ENCODE results near the gene KRTAP5-3. TPM values are rescaled to one million over a fixed set of nuclear protein-coding genes. Genes with fewer than 3 reads are reported as not detected.
"Not testable (repeated sequence)": the region's sequence is repeated elsewhere in the genome, so short reads cannot be mapped to it uniquely, and the experiment has no call there.

Gene KRTAP5-3
- total RNA-seq, 2 experiments from 2014 or later = not detected

- intact Hi-C loops (cut with micrococcal nuclease) = loop anchor here (10.0 kb wide), 1 partner anchor 494 kb away; no protein-coding TSS in a partner anchor
- Mint-ChIP-seq H3K27ac (no peak overlapping the region), H3K4me3 (no peak overlapping the region), H3K9me3 (no peaks in the 10 kb centered on the region), H3K4me1 (ENCODE audit: low read depth) (no peaks in the 10 kb centered on the region), H3K27me3 (ENCODE audit: low read depth) (peaks cover 12% of the 10 kb centered on the region), H3K36me3 (ENCODE audit: low read depth) (no peaks in the 10 kb centered on the region)
- no peak for DNase-seq
- CTCF ChIA-PET = interaction anchor here (1.6 to 5.8 kb wide), 3 partner anchors 43 to 350 kb away, joined by 6 to 53 read pairs (median 32); partner anchors contain the start of gene SYT8
Measured at GRCh38 chr11:1650918-1651262, 42.6 kb upstream of the KRTAP5-3 start.

- Mint-ChIP-seq H3K9me3 (no peaks in the 10 kb centered on the region), H3K27me3 (ENCODE audit: low read depth) (peaks cover 7% of the 10 kb centered on the region), H3K36me3 (ENCODE audit: low read depth) (no peaks in the 10 kb centered on the region), H3K27ac (no peak overlapping the region), H3K4me3 (no peak overlapping the region), H3K4me1 (ENCODE audit: low read depth) (no peaks in the 10 kb centered on the region)
- no peak for DNase-seq
- intact Hi-C loops (cut with micrococcal nuclease) = loop anchor here (10.0 kb wide), 1 partner anchor 495 kb away; no protein-coding TSS in a partner anchor
- CTCF ChIA-PET = interaction anchor here (1.3 to 5.8 kb wide), 5 partner anchors 11 to 351 kb away, joined by 4 to 53 read pairs (median 6); partner anchors contain the start of gene SYT8
Measured at GRCh38 chr11:1650034-1650917, 42.0 kb upstream of the KRTAP5-3 start.

DNA sequence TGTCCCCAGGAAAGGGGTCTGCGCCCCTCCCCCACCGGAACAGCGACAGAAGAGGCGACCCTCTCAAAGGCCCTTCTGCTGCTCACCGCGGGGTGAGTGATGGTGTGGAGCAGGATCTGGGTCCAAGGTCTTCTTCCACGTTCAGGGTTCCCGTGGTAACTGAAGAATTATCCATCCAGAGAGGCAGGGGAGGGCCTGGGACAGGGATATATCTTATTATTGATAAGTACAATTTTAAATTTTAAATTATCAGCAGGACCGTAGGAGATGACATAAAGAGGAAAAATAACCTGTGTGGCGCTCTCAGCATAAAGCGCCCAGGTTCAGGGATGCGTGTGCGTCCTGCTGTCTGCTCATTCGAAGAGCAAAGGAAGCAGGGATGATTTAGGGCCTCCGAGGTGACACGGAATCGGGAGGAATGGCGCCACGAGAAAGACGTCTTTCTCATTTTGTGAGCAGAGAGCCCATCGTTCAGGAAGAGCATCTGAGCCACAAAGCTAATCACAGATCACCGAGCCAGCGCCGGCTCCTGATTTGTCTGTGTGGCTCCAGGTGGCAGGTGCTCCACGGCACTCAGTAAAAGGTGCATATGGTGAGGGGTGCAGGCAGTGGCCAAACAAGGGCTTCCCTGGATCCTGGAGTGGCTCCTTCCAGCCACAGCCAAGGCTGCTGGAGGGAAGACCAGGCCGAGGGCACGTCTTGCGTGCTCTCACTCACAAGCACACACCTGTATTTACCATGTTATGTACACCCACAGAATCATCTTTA, 40.6 kb upstream of the KRTAP5-3 start:
- DNase-seq = no peak
- peaks cover 4% of the 10 kb centered on the region for H3K27me3 Mint-ChIP-seq (ENCODE audit: low read depth)
- H3K27ac Mint-ChIP-seq = no peak overlapping the region
- no peaks in the 10 kb centered on the region for H3K4me1 Mint-ChIP-seq (ENCODE audit: low read depth)
- H3K4me3 Mint-ChIP-seq = no peak overlapping the region
- intact Hi-C loops (cut with micrococcal nuclease) = no loop called here
- CTCF ChIA-PET = no interaction called here
- no peaks in the 10 kb centered on the region for H3K36me3 Mint-ChIP-seq (ENCODE audit: low read depth)
- no peaks in the 10 kb centered on the region for H3K9me3 Mint-ChIP-seq

DNA sequence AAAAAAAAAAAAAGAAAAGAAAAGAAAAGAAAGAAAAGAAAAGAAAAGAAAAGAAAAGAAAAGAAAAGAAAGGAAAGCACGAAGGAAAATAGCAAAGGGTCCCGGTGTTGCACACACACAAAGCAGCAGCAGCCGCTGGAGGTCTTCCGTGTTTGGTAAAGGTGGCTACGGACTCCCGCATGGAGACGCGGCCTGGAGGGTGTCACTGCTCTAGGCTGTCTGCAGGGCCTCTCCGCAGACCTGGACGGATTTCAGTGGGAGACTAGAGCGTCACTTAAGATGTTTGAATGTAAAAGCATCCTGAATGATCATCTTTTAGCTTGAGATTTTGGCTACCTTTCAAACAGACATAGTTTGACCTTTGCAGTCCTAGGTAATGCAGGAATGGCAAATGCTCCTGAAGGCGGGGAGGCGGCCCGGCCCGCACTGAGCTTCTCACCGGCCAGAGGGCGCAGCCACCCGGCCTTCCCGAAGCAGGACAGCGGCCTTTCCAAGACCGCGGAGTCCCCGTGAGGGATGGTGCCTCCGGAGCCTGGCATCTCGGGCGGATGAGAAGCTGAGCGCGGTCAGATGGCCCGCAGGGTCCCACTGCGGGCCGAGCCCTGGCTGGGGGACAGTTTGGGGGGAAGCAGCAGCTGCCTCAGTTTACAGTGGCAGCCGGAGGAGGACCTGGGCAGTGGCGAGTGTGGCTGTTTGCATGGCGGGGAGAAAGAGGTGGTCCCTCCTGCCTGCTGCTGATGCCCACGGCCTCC, 39.8 kb upstream of the KRTAP5-3 start:
- Mint-ChIP-seq H3K27ac (no peak overlapping the region), H3K4me1 (ENCODE audit: low read depth) (no peaks in the 10 kb centered on the region), H3K4me3 (no peak overlapping the region), H3K36me3 (ENCODE audit: low read depth) (no peaks in the 10 kb centered on the region), H3K27me3 (ENCODE audit: low read depth) (peaks cover 3% of the 10 kb centered on the region), H3K9me3 (no peaks in the 10 kb centered on the region)
- intact Hi-C loops (cut with micrococcal nuclease) = no loop called here
- CTCF ChIA-PET = interaction anchor here (1.2 kb wide), 1 partner anchor 46 kb away, joined by 3 read pairs; no protein-coding TSS in a partner anchor
- no peak for DNase-seq

- intact Hi-C loops (cut with micrococcal nuclease) = not testable (repeated sequence)
- CTCF ChIA-PET = interaction anchor here (0.6 to 1.4 kb wide), 3 partner anchors 48 to 511 kb away, joined by 3 to 4 read pairs (median 3); no protein-coding TSS in a partner anchor
Measured at GRCh38 chr11:1646540-1646939, 38.3 kb upstream of the KRTAP5-3 start.

GRCh38 chr11:1645357-1645821, 37.1 kb upstream of the KRTAP5-3 start:
- Mint-ChIP-seq H3K27ac (no peak overlapping the region), H3K4me1 (ENCODE audit: low read depth) (no peaks in the 10 kb centered on the region), H3K4me3 (no peak overlapping the region), H3K9me3 (no peaks in the 10 kb centered on the region), H3K27me3 (ENCODE audit: low read depth) (peaks cover 4% of the 10 kb centered on the region), H3K36me3 (ENCODE audit: low read depth) (no peaks in the 10 kb centered on the region)
- CTCF ChIA-PET = interaction anchor here (1.4 kb wide), 1 partner anchor 49 kb away, joined by 3 read pairs; no protein-coding TSS in a partner anchor
- intact Hi-C loops (cut with micrococcal nuclease) = no loop called here
- DNase-seq = no peak

More at GRCh38 chr11:1646540-1646939, 38.3 kb upstream of the KRTAP5-3 start:
- not testable (repeated sequence) for H3K4me3 Mint-ChIP-seq; H3K27ac Mint-ChIP-seq; DNase-seq; H3K36me3 Mint-ChIP-seq (ENCODE audit: low read depth); H3K9me3 Mint-ChIP-seq; H3K27me3 Mint-ChIP-seq (ENCODE audit: low read depth); H3K4me1 Mint-ChIP-seq (ENCODE audit: low read depth)

GRCh38 chr11:1644601-1645356, 36.5 kb upstream of the KRTAP5-3 start:
- H3K27ac Mint-ChIP-seq = no peak overlapping the region
- intact Hi-C loops (cut with micrococcal nuclease) = no loop called here
- no peak for DNase-seq
- CTCF ChIA-PET = interaction anchor here (1.4 kb wide), 1 partner anchor 49 kb away, joined by 3 read pairs; no protein-coding TSS in a partner anchor
- peaks cover 10% of the 10 kb centered on the region for H3K27me3 Mint-ChIP-seq (ENCODE audit: low read depth)
- H3K9me3 Mint-ChIP-seq = no peaks in the 10 kb centered on the region
- H3K36me3 Mint-ChIP-seq (ENCODE audit: low read depth) = no peaks in the 10 kb centered on the region
- no peaks in the 10 kb centered on the region for H3K4me1 Mint-ChIP-seq (ENCODE audit: low read depth)
- no peak overlapping the region for H3K4me3 Mint-ChIP-seq

- DNase-seq = no peak
- no peak overlapping the region for H3K27ac Mint-ChIP-seq
- no peaks in the 10 kb centered on the region for H3K4me1 Mint-ChIP-seq (ENCODE audit: low read depth)
- H3K4me3 Mint-ChIP-seq = no peak overlapping the region
- no peaks in the 10 kb centered on the region for H3K9me3 Mint-ChIP-seq
- CTCF ChIA-PET = interaction anchor here (0.6 kb wide), 1 partner anchor 9 kb away, joined by 5 read pairs; no protein-coding TSS in a partner anchor
- intact Hi-C loops (cut with micrococcal nuclease) = no loop called here
- H3K36me3 Mint-ChIP-seq (ENCODE audit: low read depth) = no peaks in the 10 kb centered on the region
- peaks cover 12% of the 10 kb centered on the region for H3K27me3 Mint-ChIP-seq (ENCODE audit: low read depth)
Measured at GRCh38 chr11:1643146-1643690, 35.0 kb upstream of the KRTAP5-3 start.

GRCh38 chr11:1642288-1643145, 34.3 kb upstream of the KRTAP5-3 start:
- H3K36me3 Mint-ChIP-seq (ENCODE audit: low read depth) = no peaks in the 10 kb centered on the region
- no peaks in the 10 kb centered on the region for H3K9me3 Mint-ChIP-seq
- intact Hi-C loops (cut with micrococcal nuclease) = no loop called here
- DNase-seq = no peak
- CTCF ChIA-PET = no interaction called here
- no peaks in the 10 kb centered on the region for H3K4me1 Mint-ChIP-seq (ENCODE audit: low read depth)
- H3K27me3 Mint-ChIP-seq (ENCODE audit: low read depth) = peaks cover 12% of the 10 kb centered on the region
- no peak overlapping the region for H3K4me3 Mint-ChIP-seq
- no peak overlapping the region for H3K27ac Mint-ChIP-seq

DNA sequence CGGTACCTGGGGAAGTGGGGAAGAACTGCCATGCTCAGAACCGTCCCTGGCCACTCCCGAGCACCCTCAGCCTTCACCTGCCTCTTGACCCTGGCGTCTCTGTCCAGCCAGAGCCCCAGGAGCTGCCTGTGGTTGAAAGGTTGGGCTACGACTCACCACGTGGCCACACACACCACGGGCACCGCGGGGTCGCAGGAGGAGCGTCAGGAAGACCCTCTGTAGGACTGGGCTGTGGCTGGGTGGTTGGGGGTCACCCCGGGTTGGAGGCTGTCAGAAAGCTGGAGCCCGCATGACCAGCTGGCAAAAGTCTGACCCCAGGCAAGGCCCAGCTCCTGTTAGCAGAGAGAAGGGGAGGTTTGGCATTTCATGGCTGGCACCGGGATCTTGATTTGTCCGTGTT, 32.8 kb upstream of the KRTAP5-3 start:
- H3K36me3 Mint-ChIP-seq (ENCODE audit: low read depth) = no peaks in the 10 kb centered on the region
- H3K4me3 Mint-ChIP-seq = no peak overlapping the region
- CTCF ChIA-PET = interaction anchor here (0.7 to 2.3 kb wide), 5 partner anchors 10 to 115 kb away, joined by 3 to 16 read pairs (median 4); no protein-coding TSS in a partner anchor
- H3K4me1 Mint-ChIP-seq (ENCODE audit: low read depth) = no peaks in the 10 kb centered on the region
- H3K27ac Mint-ChIP-seq = no peak overlapping the region
- no peaks in the 10 kb centered on the region for H3K9me3 Mint-ChIP-seq
- intact Hi-C loops (cut with micrococcal nuclease) = no loop called here
- H3K27me3 Mint-ChIP-seq (ENCODE audit: low read depth) = peaks cover 8% of the 10 kb centered on the region
- no peak for DNase-seq
